ENCODE data around the gene HSPA12A.

Gene HSPA12A

GRCh38 chr10:116690356-116691322, 51.7 kb downstream of the HSPA12A start:
- no peak for DNase-seq (ENCODE audit: low read depth)

- DNase-seq (ENCODE audit: low read depth): no peak
Measured at GRCh38 chr10:116689744-116690143, 52.6 kb downstream of the HSPA12A start.

- DNase-seq (ENCODE audit: low read depth): no peak
Measured at GRCh38 chr10:116688741-116689495, 53.4 kb downstream of the HSPA12A start.

GRCh38 chr10:116688241-116688711, 54.1 kb downstream of the HSPA12A start:
- DNase-seq (ENCODE audit: low read depth): no peak

GRCh38 chr10:116687633-116688032, 54.7 kb downstream of the HSPA12A start:
- no peak for DNase-seq (ENCODE audit: low read depth)

- no peak for DNase-seq (ENCODE audit: low read depth)
Measured at GRCh38 chr10:116686632-116687031, 55.7 kb downstream of the HSPA12A start.

- DNase-seq (ENCODE audit: low read depth): no peak
Measured at GRCh38 chr10:116685807-116686206, 56.6 kb downstream of the HSPA12A start.

- DNase-seq (ENCODE audit: low read depth): no peak
Measured at GRCh38 chr10:116684781-116685180, 57.6 kb downstream of the HSPA12A start.

GRCh38 chr10:116683821-116684220, 58.5 kb downstream of the HSPA12A start:
- DNase-seq (ENCODE audit: low read depth): no peak

GRCh38 chr10:116683166-116683565, 59.2 kb downstream of the HSPA12A start:
- no peak for DNase-seq (ENCODE audit: low read depth)

- no peak for DNase-seq (ENCODE audit: low read depth)
Measured at GRCh38 chr10:116679351-116679750, 63.0 kb downstream of the HSPA12A start.

- DNase-seq (ENCODE audit: low read depth): no peak
Measured at GRCh38 chr10:116676633-116677032, 65.7 kb downstream of the HSPA12A start.

GRCh38 chr10:116676118-116676517, 66.2 kb downstream of the HSPA12A start:
- no peak for DNase-seq (ENCODE audit: low read depth)

- no peak for DNase-seq (ENCODE audit: low read depth)
Measured at GRCh38 chr10:116674901-116675423, 67.4 kb downstream of the HSPA12A start.

GRCh38 chr10:116673866-116674265, 68.5 kb downstream of the HSPA12A start:
- DNase-seq (ENCODE audit: low read depth): no peak

GRCh38 chr10:116672891-116673290, 69.5 kb downstream of the HSPA12A start:
- DNase-seq (ENCODE audit: low read depth): no peak

GRCh38 chr10:116671274-116671926, 71.0 kb downstream of the HSPA12A start:
- no peak for DNase-seq (ENCODE audit: low read depth)

GRCh38 chr10:116670706-116671105, 71.7 kb downstream of the HSPA12A start:
- no peak for DNase-seq (ENCODE audit: low read depth)

GRCh38 chr10:116669832-116670644, 72.3 kb downstream of the HSPA12A start:
- no peak for DNase-seq (ENCODE audit: low read depth)

GRCh38 chr10:116669080-116669479, 73.3 kb downstream of the HSPA12A start:
- DNase-seq (ENCODE audit: low read depth): no peak

- DNase-seq (ENCODE audit: low read depth): no peak
Measured at GRCh38 chr10:116668446-116668845, 73.9 kb downstream of the HSPA12A start.
